Left renal pelvis (tissue), 4 donors: ENCODE results near the gene RNF125. TPM values are rescaled to one million over a fixed set of nuclear protein-coding genes. Genes with fewer than 3 reads are reported as not detected.

Source experiments
- DNase-seq, 4 donors: peaks; one replicate each; pipeline ENCODE4 v3.0.0-alpha.2; 2013; ENCODE audit warnings: low read depth in 4 of 4, low spot score in 3 of 4
- polyA plus RNA-seq, 4 donors: library from polyadenylated mRNA; unstranded; fragments of 120-200 nt; gene quantifications; one replicate each; pipeline ENCODE4 v1.2.1, GENCODE V29; 2013; ENCODE audit not compliant: insufficient read length in 4 of 4

RNF125 gene
- polyA plus RNA-seq, 4 donors: 2.3 to 4.5 (median 3.1) TPM

DNA sequence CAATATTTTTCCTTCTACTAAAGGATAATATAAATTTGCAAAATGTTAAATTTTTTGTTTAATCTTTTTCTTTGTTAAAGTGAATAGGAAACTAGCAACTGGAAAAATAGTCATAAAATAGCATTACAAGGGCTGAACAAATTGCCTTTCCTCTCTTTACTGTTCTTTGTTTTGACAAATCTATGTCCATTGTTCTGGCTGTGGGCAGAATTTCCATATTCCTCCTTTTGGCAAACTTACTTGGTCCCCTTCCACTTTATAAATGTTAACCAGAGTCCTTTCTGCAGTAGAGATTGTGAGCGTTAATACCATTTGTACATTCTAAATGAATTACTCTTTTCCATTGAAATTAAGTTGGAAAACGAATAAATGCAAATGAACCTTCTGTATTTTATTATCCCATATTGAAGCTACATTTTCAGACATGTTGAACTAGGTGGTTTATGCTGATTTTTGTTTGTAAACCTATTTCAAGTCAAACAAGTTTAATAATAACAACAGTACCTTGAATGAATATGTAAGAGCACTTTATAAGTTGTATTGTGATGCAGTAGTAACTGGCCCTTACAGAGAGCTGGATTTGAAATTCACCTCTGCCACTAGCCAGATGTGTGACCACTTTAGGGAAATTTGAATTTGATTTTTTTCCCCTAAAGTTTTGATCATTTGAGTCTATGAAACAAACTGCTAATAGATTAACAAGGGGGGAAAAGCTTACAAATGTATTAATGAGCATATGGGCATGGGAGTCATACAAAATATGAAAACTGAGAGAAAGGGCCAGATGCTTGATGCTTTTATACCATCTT lies 3.3 kb downstream of the RNF125 start:
- DNase-seq: no peak

DNA sequence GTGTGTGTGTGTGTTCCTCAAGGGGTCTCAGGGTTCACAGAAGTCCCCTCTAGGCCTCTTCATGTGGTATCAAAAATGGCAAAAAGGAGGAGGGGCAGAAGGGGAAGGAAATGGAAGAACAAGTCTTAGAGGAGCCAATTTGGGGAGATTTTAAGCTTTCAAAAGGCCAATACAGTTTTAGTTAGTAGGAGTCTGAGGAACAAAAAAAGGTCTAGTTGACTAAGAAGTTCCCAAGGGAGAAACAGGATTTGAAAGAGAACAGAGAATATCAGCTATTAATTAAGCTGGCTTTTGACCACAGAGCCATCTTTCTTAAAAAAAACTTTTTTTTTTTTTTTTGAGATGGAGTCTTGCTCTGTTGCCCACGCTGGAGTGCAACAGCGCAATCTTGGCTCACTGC lies 7.1 kb downstream of the RNF125 start:
- DNase-seq: no peak

DNA sequence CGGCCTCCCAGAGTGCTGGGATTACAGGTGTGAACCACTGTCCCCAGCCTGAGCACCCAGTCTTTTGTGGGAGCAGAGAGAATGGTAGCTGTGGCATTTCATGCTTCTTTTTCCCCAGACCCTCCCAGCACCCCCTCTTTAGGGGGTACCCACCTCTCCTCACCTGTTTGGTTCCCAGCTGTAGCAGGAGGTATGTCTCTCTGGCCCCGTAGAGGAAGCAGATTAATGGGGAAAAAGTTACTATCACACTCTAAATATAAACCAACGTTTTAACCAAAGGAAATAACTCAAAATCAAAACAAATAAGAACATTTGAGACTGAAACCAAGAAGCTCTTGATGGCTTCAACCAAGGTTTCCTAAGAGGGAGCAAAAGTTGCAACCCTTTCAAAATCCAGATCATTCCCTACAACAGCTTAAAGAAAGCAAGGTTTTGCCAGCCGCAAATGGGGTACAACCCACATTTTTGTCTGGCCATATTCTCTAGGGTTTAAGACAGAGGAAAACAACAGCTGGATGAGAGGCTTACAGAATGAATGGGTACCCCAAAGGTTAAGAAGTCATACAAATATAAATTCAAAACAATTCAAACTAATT lies 8.0 kb downstream of the RNF125 start:
- DNase-seq: no peak

DNA sequence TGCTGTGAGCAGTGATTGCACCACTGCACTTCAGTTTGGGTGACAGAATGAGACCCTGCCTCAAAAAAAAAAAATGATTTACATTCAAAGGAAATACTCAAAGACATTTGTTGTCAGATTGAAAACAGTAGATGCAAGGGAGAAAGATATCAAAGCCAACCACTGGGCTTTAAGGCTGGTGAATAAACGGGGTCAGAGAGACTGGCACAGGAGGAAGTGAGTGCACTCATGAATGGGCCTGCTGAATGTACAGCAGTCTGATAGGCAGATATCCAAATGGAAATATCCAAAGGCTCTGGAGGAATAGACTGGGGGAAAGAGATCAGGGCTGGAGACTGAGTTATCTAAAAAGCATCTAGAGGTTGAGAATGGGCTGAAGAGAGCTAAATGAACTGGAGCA lies 10.9 kb downstream of the RNF125 start:
- no peak for DNase-seq

DNA sequence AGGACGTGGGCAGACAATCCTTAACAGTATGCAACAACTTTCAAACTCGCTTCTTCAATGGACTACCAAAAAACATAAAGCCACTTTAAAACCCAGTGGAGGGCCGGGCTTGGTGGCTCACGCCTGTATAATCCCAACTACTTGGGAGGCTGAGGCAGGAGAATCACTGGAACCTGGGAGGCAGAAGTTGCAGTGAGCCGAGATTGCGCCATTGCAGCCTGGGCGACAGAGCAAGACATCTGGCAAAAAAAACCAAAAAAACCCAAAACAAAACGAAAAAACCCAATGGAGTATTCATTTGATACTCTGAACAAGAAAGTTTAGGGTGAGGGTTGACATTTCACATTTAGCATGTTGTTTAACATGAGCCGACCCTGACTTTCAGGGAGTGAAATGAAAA lies 14.0 kb downstream of the RNF125 start:
- no peak for DNase-seq

DNA sequence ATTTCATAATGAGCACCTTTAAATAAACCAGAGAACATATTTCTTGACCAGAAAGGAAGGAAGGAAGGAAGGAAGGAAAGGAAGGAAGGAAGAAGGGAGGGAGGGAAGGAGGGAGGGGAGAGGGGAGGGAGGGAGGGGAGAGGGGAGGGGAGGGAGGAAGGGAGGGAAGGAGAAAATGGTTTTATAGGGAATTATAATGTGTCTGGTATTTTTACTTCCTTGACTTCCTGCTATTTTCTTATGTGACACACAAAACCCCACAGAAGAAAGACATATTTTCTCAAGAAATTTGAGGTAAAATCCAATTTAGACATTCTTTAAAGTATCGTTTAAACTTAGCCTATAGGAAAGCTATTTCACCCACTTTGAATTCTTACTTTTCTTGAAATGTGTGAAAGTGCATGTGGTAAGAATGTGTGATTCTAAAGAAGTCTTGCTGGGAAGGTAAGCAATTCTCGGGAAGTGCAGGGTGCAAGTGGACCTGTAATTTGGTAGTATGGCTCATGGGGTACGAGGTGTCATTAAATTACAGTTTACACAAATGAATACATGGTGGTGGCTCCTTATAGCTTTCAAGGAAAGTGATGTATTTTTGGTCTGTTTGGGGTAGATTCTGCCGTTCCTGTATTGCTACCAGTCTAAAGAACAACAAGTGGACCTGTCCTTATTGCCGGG lies 18.0 kb downstream of the RNF125 start:
- no peak for DNase-seq

DNA sequence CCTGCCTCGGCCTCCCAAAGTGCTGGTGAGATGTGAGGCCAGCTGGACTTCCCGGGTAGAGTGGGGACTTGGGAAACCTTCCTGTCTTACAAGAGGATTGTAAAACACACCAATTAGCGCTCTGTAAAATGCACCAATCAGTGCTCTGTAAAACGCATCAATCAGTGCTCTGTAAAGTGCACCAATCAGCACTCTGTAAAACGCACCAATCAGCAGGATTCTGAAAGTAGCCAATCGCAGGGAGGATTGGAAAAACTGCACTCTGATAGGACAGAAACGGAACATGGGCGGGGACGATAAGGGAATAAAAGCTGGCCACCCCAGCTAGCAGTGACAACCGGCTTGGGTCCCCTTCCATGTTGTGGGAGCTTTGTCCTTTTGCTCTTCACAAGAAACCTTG lies 19.0 kb downstream of the RNF125 start:
- no peak for DNase-seq

DNA sequence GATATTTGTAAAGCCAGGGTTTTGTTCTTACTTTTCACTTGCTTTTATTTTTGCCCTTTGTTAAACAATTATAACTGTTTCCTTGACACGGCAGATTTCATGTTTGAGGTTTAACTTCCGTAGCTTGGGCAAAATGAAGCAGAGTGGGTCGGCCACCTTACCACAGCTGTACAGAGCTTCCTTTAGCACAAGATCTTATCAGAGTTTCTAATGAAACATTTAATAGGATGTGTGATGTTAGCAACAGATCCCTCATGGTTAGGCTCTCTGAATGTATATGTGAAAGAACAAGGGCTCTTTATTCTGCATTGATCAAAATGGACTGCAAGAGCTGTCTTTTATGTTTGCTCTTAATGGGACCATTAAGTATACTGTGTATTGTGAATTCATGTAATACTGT lies 22.3 kb downstream of the RNF125 start:
- DNase-seq: no peak

DNA sequence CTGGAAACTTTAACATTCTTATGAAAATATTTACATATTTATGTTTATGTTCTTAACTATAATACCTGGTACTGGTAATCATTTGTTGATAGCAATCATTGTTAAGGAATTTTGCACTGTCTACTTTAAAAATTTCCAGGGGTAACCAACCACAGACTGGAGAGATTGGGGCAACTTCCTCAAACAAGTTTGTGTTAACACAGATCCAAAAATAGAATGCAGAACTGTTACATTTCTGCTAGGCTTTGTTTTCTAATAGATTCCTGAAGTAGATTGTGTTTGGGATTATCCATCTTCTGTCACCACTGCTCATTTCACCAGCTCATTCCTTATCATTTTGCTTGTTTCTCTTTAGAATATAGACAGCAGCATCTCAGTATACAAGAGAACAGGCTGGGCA lies 23.7 kb downstream of the RNF125 start:
- no peak for DNase-seq

DNA sequence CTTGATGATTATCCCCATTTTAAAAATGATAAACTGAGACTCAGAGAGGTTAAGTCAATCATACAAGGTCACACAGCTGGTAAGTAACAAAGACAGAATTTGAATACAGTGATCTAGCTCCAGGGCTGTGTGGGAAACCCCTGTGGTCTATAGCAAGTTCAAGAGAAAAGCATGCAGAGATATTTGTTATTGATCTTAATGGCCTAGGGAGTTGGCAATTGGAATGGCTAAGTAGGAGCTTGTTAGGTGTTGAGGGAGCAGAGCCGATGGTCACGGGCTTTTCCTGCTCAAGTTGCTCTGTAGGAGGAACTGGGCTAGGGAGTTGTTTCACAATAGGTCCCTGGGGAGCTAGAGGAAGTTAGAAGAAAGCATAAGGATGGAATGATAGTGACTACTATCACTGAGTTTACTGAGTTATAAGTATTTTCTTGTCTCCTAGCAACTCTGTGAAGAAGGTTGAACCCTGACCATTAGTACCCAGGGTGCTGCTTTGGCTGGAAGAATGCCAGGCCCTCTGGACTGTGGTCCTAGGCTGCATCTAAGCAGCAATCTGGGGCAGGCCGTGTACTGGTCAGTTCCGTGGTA lies 30.0 kb downstream of the RNF125 start:
- DNase-seq: no peak

DNA sequence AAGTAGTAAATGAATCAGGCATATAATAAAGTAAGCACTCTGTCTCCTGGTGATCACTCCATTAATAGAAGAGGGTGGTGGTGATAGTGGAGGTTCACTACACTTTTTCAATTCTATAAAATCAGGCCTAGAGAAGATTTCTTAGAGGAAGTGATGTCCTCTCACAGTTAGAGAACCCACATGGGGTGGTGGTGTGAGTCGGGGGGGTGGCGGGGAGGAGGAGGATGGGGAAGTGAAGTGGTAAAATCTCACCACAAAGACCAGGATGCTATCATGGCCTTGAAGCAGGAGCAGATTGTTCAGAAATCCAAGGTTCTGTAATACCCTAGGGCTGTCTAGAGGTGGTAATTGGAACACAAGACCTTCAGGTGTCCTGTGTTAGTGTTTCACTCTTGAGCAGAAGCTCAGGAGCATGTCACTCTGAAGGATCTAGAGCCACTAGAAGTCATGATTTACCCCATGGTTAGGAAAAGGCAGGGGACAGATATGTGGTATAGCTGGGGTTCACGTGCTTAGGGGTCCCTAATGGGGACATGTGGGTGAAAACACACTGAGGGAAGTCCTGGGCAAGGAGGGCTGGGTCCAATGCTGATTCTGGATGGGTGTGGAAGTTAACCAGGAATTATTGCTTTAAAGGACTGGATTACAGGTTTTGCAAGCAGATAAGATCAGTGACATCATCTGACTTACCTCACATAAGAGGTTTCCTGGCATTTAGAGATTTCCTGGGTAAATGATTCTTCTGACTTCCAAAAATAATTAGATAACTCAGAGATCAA lies 31.0 kb downstream of the RNF125 start:
- no peak for DNase-seq

DNA sequence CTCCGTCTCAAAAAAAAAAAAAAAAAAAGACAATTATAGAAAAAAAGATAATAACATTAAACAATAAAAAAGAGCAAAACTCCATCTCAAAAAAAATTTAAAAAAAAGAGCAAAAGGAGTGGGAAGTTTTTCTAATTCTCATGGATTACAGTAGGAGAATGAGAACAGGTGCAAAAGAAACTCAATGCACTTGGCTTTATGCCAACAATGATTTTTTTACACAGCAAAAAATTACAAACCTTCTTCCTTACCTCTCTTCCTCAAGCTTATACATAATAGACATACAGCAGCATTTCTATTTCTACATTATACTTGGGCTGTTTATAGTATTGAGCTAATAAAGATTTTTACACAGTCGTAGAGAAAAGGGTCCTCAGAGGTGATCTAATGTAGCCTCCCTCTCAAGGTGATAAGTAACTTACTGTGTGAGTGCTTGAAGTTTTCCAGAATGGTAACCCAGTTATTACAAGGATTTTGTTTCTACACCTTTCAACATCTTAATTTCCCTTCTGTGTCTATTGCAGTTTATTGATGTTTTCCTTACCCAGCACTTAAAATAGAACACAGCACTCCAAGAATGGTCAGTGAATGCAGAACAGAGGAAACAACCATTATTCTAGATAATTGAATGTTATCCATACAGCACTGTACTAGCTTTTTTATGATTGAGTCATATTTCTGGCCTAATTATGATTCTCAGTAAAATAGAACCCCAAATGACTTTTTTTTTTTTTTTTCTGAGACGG lies 38.2 kb downstream of the RNF125 start:
- no peak for DNase-seq

DNA sequence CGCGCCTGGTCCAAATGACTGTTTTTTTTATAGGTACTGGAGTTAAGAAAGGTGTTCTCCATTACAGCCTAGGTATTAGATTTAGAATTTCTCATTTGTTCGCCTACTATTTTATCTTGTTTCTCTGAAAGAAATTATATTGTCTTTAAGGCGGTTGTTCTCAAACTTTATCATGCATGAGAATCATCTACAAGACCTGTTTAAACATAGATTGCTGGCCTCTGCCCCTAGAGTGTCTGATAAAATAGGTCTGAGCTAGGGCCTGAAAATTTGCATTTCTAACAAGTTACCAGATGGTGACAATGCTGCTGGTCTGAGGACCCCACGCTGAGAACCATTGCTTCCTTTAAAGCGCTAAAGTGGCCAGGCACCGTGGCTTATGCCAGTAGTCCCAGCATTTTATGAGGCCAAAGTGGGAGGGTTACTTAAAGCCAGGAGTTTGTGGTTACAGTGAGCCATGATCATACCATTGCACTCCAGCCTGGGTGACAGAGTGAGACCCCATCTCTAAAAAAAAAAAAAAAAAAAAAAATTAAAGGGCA lies 39.1 kb downstream of the RNF125 start:
- no peak for DNase-seq

DNA sequence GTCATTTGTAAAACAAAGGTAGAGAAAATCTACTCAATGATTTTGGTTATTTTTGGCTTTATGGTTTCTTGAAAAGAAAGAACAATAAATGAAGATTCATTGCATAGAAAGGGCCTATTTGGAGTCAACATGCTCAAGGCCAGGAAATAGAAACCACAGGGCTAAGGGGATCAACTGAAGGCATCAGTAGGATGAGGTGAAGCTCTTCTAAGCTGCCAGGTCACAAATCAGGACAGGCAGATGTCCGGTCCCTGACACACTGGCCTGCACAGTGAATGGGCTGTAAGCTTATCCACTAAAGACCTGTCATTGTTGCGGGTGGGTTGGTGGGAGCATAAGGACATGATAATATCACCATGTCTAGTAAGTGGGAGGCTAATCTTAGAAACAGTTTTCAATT lies 41.4 kb downstream of the RNF125 start:
- no peak for DNase-seq

DNA sequence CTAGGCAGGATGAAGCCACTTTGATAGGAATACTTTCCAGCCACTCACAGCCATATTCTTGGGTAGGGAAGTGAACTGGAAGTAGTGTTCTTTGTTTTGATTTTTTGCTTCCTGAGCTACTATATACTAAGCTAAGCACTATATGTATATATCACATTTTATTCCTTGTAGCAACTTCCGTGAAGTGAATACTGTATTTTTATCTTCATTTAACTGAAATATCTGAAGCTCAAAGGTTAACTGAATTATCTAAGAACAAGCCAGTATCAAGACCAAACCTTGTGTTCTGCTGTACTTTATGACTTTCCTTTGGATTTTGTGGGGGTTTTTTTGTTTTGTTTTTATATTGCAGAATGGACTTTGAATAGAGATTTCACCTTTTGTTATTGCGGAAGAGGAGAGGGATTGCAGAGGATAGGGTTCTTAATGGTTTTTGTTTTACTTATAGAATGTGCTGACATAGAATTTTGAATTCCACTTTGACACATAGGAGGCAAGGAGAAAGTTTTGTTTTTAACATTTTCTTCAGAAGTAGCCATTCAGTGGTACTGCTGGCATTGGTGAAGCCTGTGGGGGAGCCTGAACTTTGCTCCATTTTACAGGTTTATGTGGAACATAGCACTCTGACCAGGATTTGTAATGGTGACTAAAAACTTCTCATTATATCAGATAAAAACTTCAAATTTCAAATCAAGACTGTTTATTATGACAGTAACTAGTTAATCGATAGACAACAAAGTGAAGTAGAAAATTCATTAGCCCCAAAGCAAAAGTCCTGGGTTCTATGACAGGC lies 48.9 kb downstream of the RNF125 start:
- DNase-seq: no peak

DNA sequence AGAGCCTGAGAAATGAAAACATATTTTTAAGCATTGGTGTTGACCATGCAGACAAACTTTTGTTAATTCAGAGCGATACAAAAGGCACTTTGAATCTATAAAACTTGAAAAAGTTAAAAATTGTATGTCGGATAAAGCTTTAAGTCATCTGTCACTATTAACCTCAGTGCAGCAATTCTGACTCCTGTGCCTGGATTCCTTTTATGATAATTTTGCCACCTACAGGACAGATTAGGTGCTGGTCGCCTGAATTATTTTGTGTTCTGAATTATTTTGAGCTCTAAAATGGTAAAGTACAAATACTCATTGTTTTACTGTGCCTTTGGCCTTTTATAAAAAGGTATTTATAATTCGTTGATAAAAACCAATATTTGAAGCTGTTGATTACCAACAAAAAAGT lies 53.7 kb downstream of the RNF125 start:
- no peak for DNase-seq

DNA sequence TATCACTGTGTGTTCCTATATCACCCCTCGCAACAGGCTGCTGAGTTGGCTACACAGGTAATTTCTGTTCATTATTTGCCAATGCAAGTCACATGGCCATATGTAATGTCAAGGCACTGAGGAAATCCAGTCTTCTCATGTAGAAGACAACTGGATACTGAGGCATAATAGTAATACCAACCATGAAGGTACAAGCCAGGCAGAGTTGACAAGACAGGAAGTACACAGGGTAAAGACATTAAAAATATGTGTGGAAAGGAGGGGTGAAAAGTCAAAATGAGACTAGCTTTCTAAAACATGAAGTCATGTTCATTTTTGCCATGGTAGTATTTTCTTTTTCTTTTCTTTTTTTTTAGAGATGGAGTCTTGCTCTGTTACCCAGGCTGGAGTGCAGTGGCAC lies 55.6 kb downstream of the RNF125 start:
- no peak for DNase-seq

DNA sequence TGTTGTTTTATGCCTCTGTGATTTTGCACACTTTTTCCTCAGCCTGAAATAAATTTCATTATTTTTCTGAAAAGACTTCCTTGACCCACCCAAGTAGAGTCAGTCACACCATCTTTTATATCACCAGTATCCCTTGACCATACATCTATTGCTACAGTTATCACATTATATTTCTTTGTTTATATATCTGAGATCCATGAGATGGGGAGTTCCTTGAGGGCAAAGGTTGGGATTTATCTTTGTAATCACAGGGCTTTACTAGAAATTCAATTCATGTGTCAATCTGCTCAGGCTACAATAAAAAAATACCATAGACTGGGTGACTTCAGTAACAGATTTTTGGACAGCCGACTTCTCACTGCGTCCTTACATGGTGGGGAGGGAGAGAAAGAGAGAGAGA lies 60.2 kb downstream of the RNF125 start:
- no peak for DNase-seq

DNA sequence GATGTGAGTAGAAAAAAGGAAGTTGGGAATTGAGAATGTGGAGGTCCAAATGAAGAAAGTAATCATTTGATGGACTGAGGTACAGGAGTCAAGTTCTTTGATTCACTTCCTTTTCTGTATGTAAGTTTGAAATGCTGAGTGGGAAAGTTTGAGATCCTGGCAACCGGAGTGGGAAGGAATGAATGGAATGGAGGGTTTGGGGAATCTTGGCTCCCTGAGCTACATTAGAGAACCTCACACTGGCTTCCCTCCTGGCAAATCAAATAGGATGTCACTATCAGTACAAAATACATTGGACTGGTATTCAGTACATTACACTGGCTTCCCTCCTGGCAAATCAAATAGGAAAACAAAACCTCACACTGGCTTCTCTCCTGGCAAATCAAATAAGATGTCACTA lies 63.3 kb downstream of the RNF125 start:
- DNase-seq: no peak
